Measurements from ENCODE around the gene ANKS1A. TPM values are rescaled to one million over a fixed set of nuclear protein-coding genes. Genes with fewer than 3 reads are reported as not detected.

Gene ANKS1A
- polyA plus RNA-seq, 2 of the 4 experiments (the other 2 are of a cell fraction) = 3.6 to 5.9 TPM

GRCh38 chr6:35037664-35038038 is 148.6 kb downstream of the ANKS1A start (continued):
- TF ChIP-seq GATA3 (IDR thresholded peaks at IDR 0.05; ENCODE audit: borderline replicate concordance) = no peak
- no peak for TF ChIP-seq CHD4 (IDR thresholded peaks at IDR 0.05; ENCODE audit: borderline replicate concordance)
- no peak for TF ChIP-seq TFCP2L1 (CRISPR knock-in tag; IDR thresholded peaks at IDR 0.05)
- TF ChIP-seq POLR2A (IDR thresholded peaks at IDR 0.05; ENCODE audit: low read length) = no peak
- no peak for TF ChIP-seq HOXB13 (CRISPR knock-in tag; IDR thresholded peaks at IDR 0.05; ENCODE audit: low read depth)
- TF ChIP-seq MAZ (IDR thresholded peaks at IDR 0.05; ENCODE audit: borderline replicate concordance, low read depth, low read length) = no peak

- H3K4me1 ChIP-seq = no peaks in the 10 kb centered on the region
- H3K4me2 ChIP-seq = no peak overlapping the region
- 95% methylated on average over 5 of the region's 5 CpGs for WGBS (ENCODE audit: missing lambda C conversion rate)
- FAIRE-seq (no peak), DNase-seq (ENCODE audit: low read depth in 1 of 2, low spot score in 1 of 2) (no peak), ATAC-seq (no peak)
- no peaks in the 10 kb centered on the region for H3K9me3 ChIP-seq
- no peak overlapping the region for H3K4me3 ChIP-seq
- TF ChIP-seq CEBPB (IDR thresholded peaks at IDR 0.05) (no peak), HEYL (CRISPR knock-in tag; IDR thresholded peaks at IDR 0.05) (no peak), SREBF2 (IDR thresholded peaks at IDR 0.05) (no peak), USF2 (IDR thresholded peaks at IDR 0.05) (no peak), FOXS1 (CRISPR knock-in tag; IDR thresholded peaks at IDR 0.05) (no peak), ESRRA (IDR thresholded peaks at IDR 0.05; ENCODE audit: borderline replicate concordance, low read length) (no peak), BHLHE40 (IDR thresholded peaks at IDR 0.05; ENCODE audit: low read depth, low read length) (no peak), TFCP2L1 (CRISPR knock-in tag; IDR thresholded peaks at IDR 0.05) (no peak), HDAC2 (IDR thresholded peaks at IDR 0.05) (no peak), RAD21 (conservative IDR thresholded peaks at IDR 0.05 in 1 of 2, IDR thresholded peaks at IDR 0.05 in 1 of 2) (no peak), MAFK (IDR thresholded peaks at IDR 0.05; ENCODE audit: partially characterized antibody) (no peak), ATOH8 (CRISPR knock-in tag; IDR thresholded peaks at IDR 0.05; ENCODE audit: low read depth) (no peak), CHD2 (IDR thresholded peaks at IDR 0.05; ENCODE audit: low read length, partially characterized antibody) (no peak), JUN (IDR thresholded peaks at IDR 0.05) (no peak), HOXB5 (CRISPR knock-in tag; IDR thresholded peaks at IDR 0.05) (no peak), CHD4 (IDR thresholded peaks at IDR 0.05; ENCODE audit: borderline replicate concordance) (no peak)
- ChIA-PET POLR2A (no interaction called here), CTCF (no interaction called here)
- no peak overlapping the region for H3K27ac ChIP-seq
Observed at GRCh38 chr6:35038076-35038475, 149.0 kb downstream of the ANKS1A start.

GRCh38 chr6:35040398-35040797 is 151.3 kb downstream of the ANKS1A start:
- H3K4me3 ChIP-seq = no peak overlapping the region
- POLR2A ChIA-PET = no interaction called here
- ATAC-seq = no peak
- DNase-seq (ENCODE audit: low read depth in 1 of 2, low spot score in 1 of 2) = no peak
- no peaks in the 10 kb centered on the region for H3K4me1 ChIP-seq
- CTCF ChIA-PET = no interaction called here
- TF ChIP-seq CHD4 (IDR thresholded peaks at IDR 0.05; ENCODE audit: borderline replicate concordance) (no peak), BCL3 (IDR thresholded peaks at IDR 0.05) (no peak), HOXB13 (CRISPR knock-in tag; IDR thresholded peaks at IDR 0.05; ENCODE audit: low read depth) (no peak), FOSB (CRISPR knock-in tag; IDR thresholded peaks at IDR 0.05) (no peak), HMGXB4 (CRISPR knock-in tag; IDR thresholded peaks at IDR 0.05; ENCODE audit: borderline replicate concordance) (no peak), CHD2 (IDR thresholded peaks at IDR 0.05; ENCODE audit: low read length, partially characterized antibody) (no peak), RCOR1 (IDR thresholded peaks at IDR 0.05; ENCODE audit: low read depth, low read length) (no peak), JUN (IDR thresholded peaks at IDR 0.05) (no peak), SREBF2 (IDR thresholded peaks at IDR 0.05) (no peak), KDM1A (IDR thresholded peaks at IDR 0.05; ENCODE audit: low read depth) (no peak), CEBPB (IDR thresholded peaks at IDR 0.05) (no peak), MAFK (IDR thresholded peaks at IDR 0.05; ENCODE audit: partially characterized antibody) (no peak)
- H3K27ac ChIP-seq = no peak overlapping the region
- no peak overlapping the region for H3K4me2 ChIP-seq
- FAIRE-seq = no peak
- WGBS (ENCODE audit: missing lambda C conversion rate) = 92% methylated on average over 1 of the region's 1 CpG
- H3K9me3 ChIP-seq = no peaks in the 10 kb centered on the region

All from A549 (cell line).